Stomach smooth muscle (tissue), 2 donors: ENCODE measurements around the gene ODAM.

Experiments
- H3K27ac ChIP-seq: one replicate; pipeline ENCODE4 v1.7.0; 2013; ENCODE audit warnings: mild to moderate bottlenecking, low read length, inconsistent platforms
- H3K27me3 ChIP-seq, 2 donors: one replicate each; pipeline ENCODE4 v1.7.0; 2013; ENCODE audit warnings: low read length in 2 of 2; ENCODE audit not compliant: insufficient read depth in 2 of 2, control insufficient read depth in 1 of 2
- H3K36me3 ChIP-seq, 2 donors: one replicate each; pipeline ENCODE4 v1.7.0; 2013; ENCODE audit warnings: low read length in 2 of 2; ENCODE audit not compliant: control insufficient read depth in 2 of 2, insufficient read depth in 2 of 2
- H3K4me1 ChIP-seq: one replicate; pipeline ENCODE4 v1.7.0; 2013; ENCODE audit warnings: low read length; ENCODE audit not compliant: control insufficient read depth, insufficient read depth
- H3K4me3 ChIP-seq, 2 donors: one replicate each; pipeline ENCODE4 v1.7.0; 2013; ENCODE audit warnings: low read length in 2 of 2
- H3K9ac ChIP-seq, 2 donors: one replicate each; pipeline ENCODE4 v1.7.0; 2013; ENCODE audit warnings: low read length in 2 of 2, mild to moderate bottlenecking in 1 of 2
- H3K9me3 ChIP-seq, 2 donors: one replicate each; pipeline ENCODE4 v1.7.0; 2013; ENCODE audit warnings: low read length in 2 of 2; ENCODE audit not compliant: control insufficient read depth in 2 of 2
- donor health status: healthy.
- donor health status: Pancreatic carcinoma.

ODAM gene, protein sequence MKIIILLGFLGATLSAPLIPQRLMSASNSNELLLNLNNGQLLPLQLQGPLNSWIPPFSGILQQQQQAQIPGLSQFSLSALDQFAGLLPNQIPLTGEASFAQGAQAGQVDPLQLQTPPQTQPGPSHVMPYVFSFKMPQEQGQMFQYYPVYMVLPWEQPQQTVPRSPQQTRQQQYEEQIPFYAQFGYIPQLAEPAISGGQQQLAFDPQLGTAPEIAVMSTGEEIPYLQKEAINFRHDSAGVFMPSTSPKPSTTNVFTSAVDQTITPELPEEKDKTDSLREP

DNA sequence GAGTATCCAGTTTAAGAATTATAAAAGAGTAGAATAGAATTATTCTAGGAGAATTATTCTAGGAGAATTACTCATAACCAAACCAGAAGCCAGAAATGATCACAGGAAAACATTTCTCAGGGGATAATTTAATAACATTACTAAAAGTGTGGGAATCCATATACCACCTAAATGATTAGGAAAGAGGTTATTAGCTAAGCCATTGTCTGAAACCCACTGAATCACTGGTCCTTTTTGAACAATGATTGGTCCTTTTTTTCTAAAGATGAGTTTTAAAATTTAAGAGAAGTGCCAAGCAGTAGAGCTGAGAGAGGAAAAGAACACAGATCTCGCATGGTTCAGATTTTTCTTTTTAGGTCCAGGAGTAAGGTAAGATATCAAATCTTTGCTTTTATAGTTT is at the start of gene ODAM:
ODAM (plus strand) TSS at position 301 of the 400 bp plus-strand sequence. CDS start 819 bp downstream, outside the sequence.
- no peaks in the 10 kb centered on the region for H3K27me3 ChIP-seq
- H3K27ac ChIP-seq = no peak within 1 kb of the TSS
- H3K9me3 ChIP-seq = no peaks in the 10 kb centered on the region
- H3K4me1 ChIP-seq = no peaks in the 10 kb centered on the region
- H3K9ac ChIP-seq = no peak within 1 kb of the TSS
- no peaks in the 10 kb centered on the region for H3K36me3 ChIP-seq
- no peak within 1 kb of the TSS for H3K4me3 ChIP-seq

DNA sequence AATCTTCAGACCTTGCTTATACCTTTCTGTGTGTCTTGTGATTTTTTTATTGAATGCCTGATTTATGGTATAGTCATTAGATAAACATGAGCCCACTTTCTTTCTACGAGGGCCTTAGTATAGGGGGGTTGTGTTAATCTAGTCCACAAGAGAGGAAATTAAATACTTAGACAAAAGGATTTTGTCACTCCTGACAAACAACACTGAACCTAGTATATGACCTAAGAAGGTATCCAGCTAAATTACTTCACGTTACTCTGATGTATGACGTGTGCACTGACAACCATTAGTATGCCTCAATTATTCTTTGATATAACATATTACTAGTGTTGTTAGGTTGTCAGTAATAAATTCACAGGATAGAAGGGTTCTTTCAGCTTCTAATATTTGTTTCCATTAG is 44.3 kb upstream of the ODAM start:
- no peak overlapping the region for H3K27ac ChIP-seq
- no peaks in the 10 kb centered on the region for H3K9me3 ChIP-seq
- H3K4me3 ChIP-seq = no peak overlapping the region
- H3K27me3 ChIP-seq = no peaks in the 10 kb centered on the region
- H3K9ac ChIP-seq = no peak overlapping the region
- no peaks in the 10 kb centered on the region for H3K4me1 ChIP-seq
- H3K36me3 ChIP-seq = no peaks in the 10 kb centered on the region

GRCh38 chr4:70152088-70152487 is 43.4 kb upstream of the ODAM start:
- Histone ChIP-seq H3K4me1 (no peaks in the 10 kb centered on the region), H3K4me3 (no peak overlapping the region), H3K36me3 (no peaks in the 10 kb centered on the region), H3K9ac (no peak overlapping the region), H3K27me3 (no peaks in the 10 kb centered on the region), H3K9me3 (no peaks in the 10 kb centered on the region), H3K27ac (no peak overlapping the region)

DNA sequence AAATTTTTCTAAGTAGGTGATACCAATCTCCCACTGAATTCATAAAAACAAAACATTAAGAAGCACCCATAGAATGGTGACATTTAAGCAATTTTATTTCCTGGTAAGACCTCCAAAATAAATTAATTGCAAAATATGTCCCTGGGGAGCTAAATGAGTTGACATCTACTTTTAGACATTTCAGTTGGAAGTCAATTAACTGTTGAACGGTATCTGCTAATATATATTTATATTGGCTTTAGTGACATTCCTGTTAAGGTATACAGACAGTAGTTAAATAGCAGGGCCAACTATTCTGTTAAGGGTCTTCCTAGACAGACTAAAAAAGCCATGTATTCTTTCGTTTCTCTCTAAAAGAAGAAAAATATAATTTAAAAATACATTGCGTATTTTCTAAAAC is 41.6 kb upstream of the ODAM start, which contains the start of gene PRR27:
PRR27 (plus strand) TSS at position 301 of the 400 bp plus-strand sequence. CDS start 139 bp downstream, outside the sequence.
- no peak within 1 kb of the TSS for H3K9ac ChIP-seq
- no peaks in the 10 kb centered on the region for H3K9me3 ChIP-seq
- no peaks in the 10 kb centered on the region for H3K36me3 ChIP-seq
- H3K27ac ChIP-seq = no peak within 1 kb of the TSS
- H3K4me3 ChIP-seq = no peak within 1 kb of the TSS
- no peaks in the 10 kb centered on the region for H3K27me3 ChIP-seq
- no peaks in the 10 kb centered on the region for H3K4me1 ChIP-seq

GRCh38 chr4:70158576-70158975 is 36.9 kb upstream of the ODAM start:
- Histone ChIP-seq H3K27ac (no peak overlapping the region), H3K4me3 (no peak overlapping the region), H3K9ac (no peak overlapping the region), H3K36me3 (no peaks in the 10 kb centered on the region), H3K9me3 (no peaks in the 10 kb centered on the region), H3K27me3 (no peaks in the 10 kb centered on the region), H3K4me1 (no peaks in the 10 kb centered on the region)

- H3K27me3 ChIP-seq = no peaks in the 10 kb centered on the region
- H3K9me3 ChIP-seq = peaks cover 0 to 2% of the 10 kb centered on the region in 2 donors
- no peaks in the 10 kb centered on the region for H3K4me1 ChIP-seq
- H3K4me3 ChIP-seq = no peak overlapping the region
- H3K36me3 ChIP-seq = no peaks in the 10 kb centered on the region
- no peak overlapping the region for H3K27ac ChIP-seq
- H3K9ac ChIP-seq = no peak overlapping the region
Observed at GRCh38 chr4:70177090-70177489, 18.4 kb upstream of the ODAM start.

- H3K27me3 ChIP-seq = no peaks in the 10 kb centered on the region
- no peaks in the 10 kb centered on the region for H3K4me1 ChIP-seq
- H3K9ac ChIP-seq = no peak overlapping the region
- H3K9me3 ChIP-seq = peaks cover 0 to 2% of the 10 kb centered on the region in 2 donors
- no peaks in the 10 kb centered on the region for H3K36me3 ChIP-seq
- H3K4me3 ChIP-seq = no peak overlapping the region
- H3K27ac ChIP-seq = no peak overlapping the region
Observed at GRCh38 chr4:70178075-70178660, 17.4 kb upstream of the ODAM start.

- H3K4me1 ChIP-seq = no peaks in the 10 kb centered on the region
- H3K36me3 ChIP-seq = no peaks in the 10 kb centered on the region
- no peaks in the 10 kb centered on the region for H3K27me3 ChIP-seq
- no peak overlapping the region for H3K9ac ChIP-seq
- H3K27ac ChIP-seq = no peak overlapping the region
- no peak overlapping the region for H3K4me3 ChIP-seq
- H3K9me3 ChIP-seq = peaks cover 0 to 2% of the 10 kb centered on the region in 2 donors
Observed at GRCh38 chr4:70179811-70180210, 15.7 kb upstream of the ODAM start.

DNA sequence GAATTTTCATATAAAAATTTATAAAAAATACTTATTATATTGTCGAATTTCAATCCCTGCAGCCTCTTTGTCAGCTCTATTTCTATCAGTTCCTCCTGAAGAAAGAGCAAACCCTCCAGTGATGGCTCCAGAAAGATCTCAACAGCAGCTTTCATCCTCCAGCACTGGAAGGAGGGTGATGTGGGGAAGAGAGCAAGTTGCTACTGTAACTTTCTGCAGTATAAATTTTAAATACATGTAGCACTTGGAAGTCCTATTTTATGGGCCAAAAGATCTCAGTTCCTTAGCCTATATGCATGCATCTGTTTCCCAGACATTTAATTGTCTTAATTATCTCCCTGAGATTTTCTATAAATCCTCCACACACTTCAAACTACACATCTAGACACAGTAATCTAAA is 13.7 kb upstream of the ODAM start:
- no peak overlapping the region for H3K4me3 ChIP-seq
- peaks cover 0 to 2% of the 10 kb centered on the region in 2 donors for H3K9me3 ChIP-seq
- H3K27me3 ChIP-seq = no peaks in the 10 kb centered on the region
- H3K36me3 ChIP-seq = no peaks in the 10 kb centered on the region
- H3K9ac ChIP-seq = no peak overlapping the region
- H3K27ac ChIP-seq = no peak overlapping the region
- H3K4me1 ChIP-seq = no peaks in the 10 kb centered on the region

DNA sequence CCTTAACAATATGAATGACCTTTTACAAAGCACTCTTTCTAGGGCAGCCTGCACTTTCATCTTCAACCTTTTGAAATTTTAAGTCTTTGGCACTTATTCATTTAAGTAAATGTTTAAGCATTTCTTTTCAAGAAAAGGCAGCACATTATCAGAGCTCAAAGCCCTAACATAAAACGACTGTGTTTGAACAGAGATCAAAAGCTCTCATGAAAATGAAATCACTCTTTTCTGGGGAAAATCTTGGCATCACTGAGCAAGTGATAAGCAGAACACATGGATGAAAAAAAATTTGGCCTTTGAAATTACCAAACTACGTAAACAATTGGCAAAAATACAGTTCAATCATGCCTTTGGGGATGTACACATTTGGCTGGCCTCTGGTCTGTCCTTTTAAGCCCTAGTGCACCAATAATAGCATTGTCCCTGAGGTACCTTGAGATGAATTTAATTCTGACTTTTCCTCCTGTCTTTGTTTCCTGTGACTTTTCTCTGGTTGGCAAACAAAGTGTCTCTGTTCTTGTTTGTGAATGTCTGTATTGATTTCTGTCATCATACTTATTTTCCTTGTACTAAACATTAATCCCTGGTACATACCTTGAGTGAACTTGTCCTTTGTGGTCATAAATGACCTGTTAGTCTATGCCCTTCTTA is 12.9 kb upstream of the ODAM start:
- H3K9me3 ChIP-seq = peaks cover 0 to 2% of the 10 kb centered on the region in 2 donors
- H3K27ac ChIP-seq = no peak overlapping the region
- H3K9ac ChIP-seq = no peak overlapping the region
- H3K27me3 ChIP-seq = no peaks in the 10 kb centered on the region
- no peaks in the 10 kb centered on the region for H3K4me1 ChIP-seq
- no peaks in the 10 kb centered on the region for H3K36me3 ChIP-seq
- no peak overlapping the region for H3K4me3 ChIP-seq
